ENCODE data around the gene STAC3. TPM values are rescaled to one million over a fixed set of nuclear protein-coding genes. Genes with fewer than 3 reads are reported as not detected.

Gene STAC3
- total RNA-seq, 1 experiment from 2014 or later, result 2.8 TPM

- peak overlapping the region; percentile 72 to 84 for H3K4me3 Mint-ChIP-seq
- peak overlapping the region; percentile 82 for H3K4me2 ChIP-seq (ENCODE audit: insufficient read depth, insufficient read length, low read length)
- H3K4me1 Mint-ChIP-seq, result peaks cover 59 to 72% of the 10 kb centered on the region in 2 experiments
- H4K91ac ChIP-seq (ENCODE audit: insufficient read length, low read depth, low read length), result no peak overlapping the region
- H2BK20ac ChIP-seq (ENCODE audit: low read depth, low read length, poor library complexity, severe bottlenecking), result no peak overlapping the region
- H3K18ac ChIP-seq (ENCODE audit: insufficient read length, low read depth, low read length), result no peak overlapping the region
- H3K56ac ChIP-seq (ENCODE audit: insufficient read length, low read depth, low read length), result no peak overlapping the region
- H3K27me3 Mint-ChIP-seq (ENCODE audit: low read depth), result peaks cover 86% of the 10 kb centered on the region
- H2AK5ac ChIP-seq (ENCODE audit: insufficient read length, low read length), result no peak overlapping the region
- no peaks in the 10 kb centered on the region for H3K9me3 Mint-ChIP-seq
- H2BK12ac ChIP-seq (ENCODE audit: insufficient read length, low read depth, low read length), result no peak overlapping the region
- H2BK15ac ChIP-seq (ENCODE audit: low read depth, low read length), result no peak overlapping the region
- H3K9me3 ChIP-seq (ENCODE audit: control insufficient read depth, low read depth, low read length), result no peaks in the 10 kb centered on the region
- H3K27ac ChIP-seq (ENCODE audit: insufficient read length, low read depth, low read length), result no peak overlapping the region
- H2BK5ac ChIP-seq (ENCODE audit: insufficient read length, low read length), result no peak overlapping the region
- H3K36me3 Mint-ChIP-seq (ENCODE audit: insufficient read depth in 1 of 3, low read depth in 3 of 3), result peaks cover 0 to 2% (median 0%) of the 10 kb centered on the region in 3 experiments; a peak in 2 of 7 replicates
- H3K27ac Mint-ChIP-seq, result no peak overlapping the region
- peaks cover 29% of the 10 kb centered on the region for H3K23me2 ChIP-seq (ENCODE audit: insufficient read length, low read depth, low read length, poor library complexity, severe bottlenecking)
- no peaks in the 10 kb centered on the region for H4K20me1 ChIP-seq (ENCODE audit: control insufficient read depth, insufficient read depth, insufficient read length)
- H3K4ac ChIP-seq (ENCODE audit: low read depth, low read length), result no peak overlapping the region
- H3K27me3 ChIP-seq (ENCODE audit: insufficient read depth, low read length), result peaks cover 54% of the 10 kb centered on the region
- peak; percentile 82 for DNase-seq
- H4K5ac ChIP-seq (ENCODE audit: insufficient read length, low read depth, low read length), result no peak overlapping the region
- H3K9ac ChIP-seq (ENCODE audit: extremely low read depth, insufficient read length, low read length), result no peak overlapping the region
- H3T11ph ChIP-seq (ENCODE audit: low read length), result no peak overlapping the region
- H3K79me2 ChIP-seq (ENCODE audit: insufficient read depth, low read length), result no peaks in the 10 kb centered on the region
- H2AFZ ChIP-seq (ENCODE audit: low read length), result no peak overlapping the region
- H4K8ac ChIP-seq (replicated peaks; ENCODE audit: insufficient read length, low read depth, low read length), result no peak overlapping the region
- H3K79me1 ChIP-seq (ENCODE audit: insufficient read depth, low read depth, low read length, poor library complexity, severe bottlenecking), result no peaks in the 10 kb centered on the region
- no peak overlapping the region for H3K23ac ChIP-seq (ENCODE audit: insufficient read length, low read depth, low read length)
- WGBS (ENCODE audit: extremely low coverage, insufficient read length, low lambda C conversion rate), result no CpG with 5 or more reads among the region's 19 CpGs
- no peak overlapping the region for H3K14ac ChIP-seq (ENCODE audit: insufficient read depth, low read length)
- 0 out of 2 replicates have a peak, but pooled peaks cover 4% of the 10 kb centered on the region for H3K4me1 ChIP-seq (ENCODE audit: insufficient read depth, low read length)
- H2BK120ac ChIP-seq (ENCODE audit: low read depth, low read length, poor library complexity, severe bottlenecking), result no peak overlapping the region
- TF ChIP-seq CTCF (conservative IDR thresholded peaks at IDR 0.05), result no peak; the same call in 2 of the 3 replicates
Observed at GRCh38 chr12:57240926-57241401, 10.0 kb downstream of the STAC3 start.

Measured in H9 (cell line).